Measurements from ENCODE around the gene ENTPD2.

Gene ENTPD2

DNA sequence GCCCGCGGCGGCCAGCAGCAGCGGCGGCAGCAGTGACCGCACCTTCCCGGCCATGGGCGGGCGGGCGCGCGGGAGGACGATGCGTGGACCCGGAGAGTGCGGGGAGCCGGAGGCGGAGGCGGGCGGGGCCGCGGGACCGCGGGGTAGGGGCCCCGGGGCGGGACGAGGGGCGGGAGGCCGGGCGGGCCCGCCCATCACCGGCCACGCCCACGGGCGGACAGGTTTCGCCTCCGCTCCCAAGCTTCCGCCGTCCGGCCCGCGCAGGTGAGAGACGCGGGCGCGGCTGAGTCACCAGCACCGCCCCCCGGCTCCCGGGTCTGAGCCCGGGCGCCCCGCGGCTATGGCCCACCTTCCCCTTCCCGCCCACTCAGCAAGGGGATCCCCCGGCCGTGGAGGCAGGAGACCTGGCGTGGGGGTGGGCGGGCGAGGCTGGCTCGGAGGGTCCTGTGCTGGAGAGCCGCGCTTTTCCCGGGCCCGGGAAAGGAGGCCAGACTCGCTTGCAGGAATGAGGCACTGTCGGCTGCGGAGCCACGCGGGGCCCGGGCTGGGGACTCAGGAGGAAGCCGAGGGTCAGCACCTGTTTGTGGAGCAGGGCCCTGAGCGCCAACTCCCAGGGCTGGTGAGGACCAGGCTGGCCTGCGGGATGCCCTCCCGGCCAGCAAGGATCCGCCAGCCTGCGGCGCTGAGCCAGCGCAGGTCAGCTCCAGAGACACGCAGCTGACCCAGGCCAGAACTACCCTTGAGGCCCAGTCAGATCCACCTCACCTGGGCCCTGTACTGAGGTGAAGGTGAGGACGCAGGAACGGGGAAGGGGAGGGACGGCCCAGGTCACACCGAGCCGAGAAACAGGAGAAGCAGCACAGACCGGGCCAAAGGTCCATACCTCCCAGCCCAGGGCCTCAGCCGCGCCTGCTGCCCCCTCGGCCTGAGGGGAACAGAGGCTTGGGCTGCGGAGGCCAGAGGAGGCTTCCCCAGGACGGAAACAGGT lies at the start of gene ENTPD2:
TSS of gene ENTPD2 (minus strand) at position 118 of the 988 bp plus-strand sequence. CDS start at position 54, 64 bp downstream.
- peak; percentile 34 for DNase-seq (ENCODE audit: low spot score)

DNA sequence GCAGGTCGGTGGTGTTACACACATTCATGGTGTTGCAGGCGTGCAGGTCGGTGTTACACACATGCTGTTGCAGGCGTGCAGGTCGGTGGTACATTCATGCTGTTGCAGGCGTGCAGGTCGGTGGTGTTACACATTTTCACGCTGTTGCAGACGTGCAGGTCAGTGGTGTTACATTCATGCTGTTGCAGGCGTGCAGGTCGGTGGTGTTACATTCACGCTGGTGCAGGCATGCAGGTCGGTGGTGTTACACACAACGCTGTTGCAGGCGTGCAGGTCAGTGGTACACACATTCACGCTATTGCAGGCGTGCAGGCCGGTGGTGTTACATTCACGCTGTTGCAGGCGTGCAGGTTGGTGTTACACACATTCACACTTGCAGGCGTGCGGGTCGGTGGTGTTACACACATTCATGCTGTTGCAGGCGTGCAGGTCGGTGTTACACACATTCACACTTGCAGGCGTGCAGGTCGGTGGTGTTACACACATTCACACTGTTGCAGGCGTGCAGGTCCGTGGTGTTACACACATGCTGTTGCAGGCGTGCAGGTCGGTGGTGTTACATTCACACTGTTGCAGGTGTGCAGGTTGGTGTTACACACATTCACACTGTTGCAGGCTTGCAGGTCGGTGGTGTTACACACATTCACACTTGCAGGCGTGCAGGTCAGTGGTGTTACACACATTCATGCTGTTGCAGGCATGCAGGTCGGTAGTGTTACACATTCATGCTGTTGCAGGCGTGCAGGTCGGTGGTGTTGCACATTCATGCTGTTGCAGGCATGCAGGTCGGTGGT lies 49.5 kb upstream of the ENTPD2 start:
- DNase-seq (ENCODE audit: low spot score): no peak

GRCh38 chr9:137099231-137099630 lies 45.4 kb upstream of the ENTPD2 start:
- DNase-seq (ENCODE audit: low spot score): no peak

DNA sequence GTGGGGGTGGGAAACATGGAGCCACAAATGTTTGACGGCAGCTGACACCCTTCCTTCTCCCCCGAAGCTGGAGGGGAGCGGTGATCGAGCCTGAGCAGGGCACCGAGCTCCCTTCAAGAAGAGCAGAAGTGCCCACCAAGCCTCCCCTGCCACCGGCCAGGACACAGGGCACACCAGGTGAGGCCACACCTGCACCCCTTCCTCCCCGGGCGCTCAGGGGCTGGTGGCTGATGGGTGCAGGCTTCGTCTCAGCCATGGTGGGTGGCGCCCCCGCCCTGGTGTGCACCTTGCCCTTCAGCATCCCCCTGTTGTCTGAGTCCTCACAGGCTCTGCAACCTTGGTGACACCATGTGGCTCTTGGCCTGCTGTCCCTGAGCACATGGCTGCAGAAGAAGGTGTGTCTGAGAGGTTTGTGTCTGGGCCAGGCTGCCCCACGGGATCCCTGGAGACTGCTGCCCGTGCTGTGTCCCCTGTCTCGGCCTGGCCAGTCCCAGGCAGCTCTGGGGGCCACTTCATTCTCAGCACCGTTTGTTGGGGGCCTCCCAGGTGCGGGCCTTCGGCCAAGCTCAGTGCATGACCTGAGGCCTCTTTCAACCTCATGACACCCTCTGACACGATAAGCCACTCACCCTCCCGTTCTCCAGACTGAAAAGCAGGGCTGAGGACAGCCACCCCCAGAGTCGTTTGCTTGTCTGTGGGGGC lies 44.1 kb upstream of the ENTPD2 start:
- DNase-seq (ENCODE audit: low spot score): no peak

DNA sequence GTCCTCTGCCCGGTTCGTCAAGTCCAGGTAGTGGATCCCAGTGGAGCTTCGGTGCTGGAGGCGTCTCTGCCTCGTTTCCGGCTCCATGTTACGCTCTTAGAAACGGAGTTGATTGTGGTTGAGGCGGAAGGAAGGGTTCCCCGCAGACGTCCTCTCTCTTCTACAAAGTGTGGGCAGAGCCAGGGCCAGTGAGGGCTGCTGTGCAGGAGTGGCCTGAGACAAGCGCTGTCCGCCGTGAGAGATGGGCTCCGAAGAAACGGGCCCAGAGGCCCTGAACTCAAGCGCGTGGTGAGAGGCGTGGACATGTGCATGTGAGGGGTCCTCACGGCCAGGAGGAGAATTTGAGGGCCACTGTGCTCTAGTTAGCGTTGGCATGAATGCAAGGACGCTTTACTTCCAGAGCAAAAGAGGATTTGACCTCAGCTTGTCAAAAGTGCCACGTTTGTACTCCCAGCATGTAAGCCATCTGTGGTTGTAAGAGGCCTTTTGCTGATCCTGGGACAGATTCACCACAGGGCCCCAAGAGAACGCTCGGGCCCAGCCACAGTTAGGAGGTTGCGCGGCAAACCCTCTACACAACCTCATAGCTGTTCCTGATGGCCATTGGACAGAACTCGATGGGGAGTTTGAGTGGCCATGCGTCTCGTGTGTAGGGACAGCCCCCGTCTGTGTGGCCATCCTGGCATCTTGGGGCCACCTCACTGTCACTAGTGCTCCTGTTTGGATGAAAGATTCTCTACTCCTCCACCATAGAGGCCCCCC lies 43.1 kb upstream of the ENTPD2 start:
- DNase-seq (ENCODE audit: low spot score): no peak

DNA sequence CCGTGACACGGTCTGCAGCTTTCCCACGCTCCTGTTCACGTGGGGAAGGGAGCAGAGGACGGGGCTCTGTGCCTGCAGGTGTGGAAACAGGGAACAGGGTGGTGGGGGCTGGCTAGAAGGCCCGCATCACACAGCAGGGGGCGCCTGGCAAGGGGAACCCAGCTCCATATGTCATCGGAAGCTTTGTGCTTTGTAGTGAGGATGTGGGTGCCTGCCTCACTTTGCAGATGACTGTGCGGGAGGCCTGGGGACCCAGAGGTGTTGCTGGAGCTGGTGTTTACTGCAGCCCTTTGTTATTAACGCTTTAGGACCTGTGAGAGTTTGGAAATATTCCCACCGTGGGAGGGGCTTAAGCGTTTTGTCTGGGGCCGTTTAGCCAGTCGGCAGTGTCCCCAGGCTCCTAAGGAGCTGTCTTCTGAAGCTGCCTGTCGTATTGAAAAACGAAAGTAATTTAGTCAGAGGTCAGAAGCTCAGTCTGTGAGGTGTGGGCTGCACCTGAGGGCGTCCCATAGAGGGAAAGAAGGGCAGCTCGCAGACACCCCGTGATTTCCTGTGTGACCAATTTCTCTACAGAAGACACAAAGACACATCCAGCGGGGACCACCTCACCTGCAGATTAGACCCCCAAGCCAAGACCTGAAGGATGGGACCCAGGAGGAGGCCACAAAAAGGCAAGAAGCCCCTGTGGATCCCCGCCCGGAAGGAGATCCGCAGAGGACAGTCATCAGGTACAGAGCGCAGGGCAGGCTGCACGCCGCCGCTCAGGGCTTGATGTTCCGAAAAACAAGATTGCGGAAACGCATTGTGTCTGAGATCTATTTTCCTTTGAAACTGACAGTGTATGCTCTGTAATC lies 42.0 kb upstream of the ENTPD2 start:
- DNase-seq (ENCODE audit: low spot score): peak; percentile 85

GRCh38 chr9:137089232-137089947 lies 35.5 kb upstream of the ENTPD2 start:
- DNase-seq (ENCODE audit: low spot score): no peak

DNA sequence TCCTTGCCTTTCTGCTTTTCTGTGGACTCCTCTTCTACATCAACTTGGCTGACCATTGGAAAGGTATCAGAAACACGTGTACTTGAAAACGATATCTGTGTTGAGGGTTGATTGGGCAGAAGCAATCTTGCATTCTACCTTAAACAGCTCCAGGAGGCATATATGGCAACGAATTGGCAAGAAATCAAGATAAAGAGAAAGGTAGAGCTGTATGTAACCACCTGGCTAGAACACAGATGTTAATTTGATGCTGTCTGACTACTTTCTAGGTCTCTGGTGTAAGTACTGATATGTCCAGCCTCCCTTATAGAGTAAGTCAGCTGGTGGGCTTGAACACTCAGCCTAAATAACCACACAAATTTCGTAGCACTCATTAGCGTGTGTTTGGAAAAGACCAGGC lies 34.3 kb upstream of the ENTPD2 start:
- DNase-seq (ENCODE audit: low spot score): no peak

- no peak for DNase-seq (ENCODE audit: low spot score)
These were observed 33.6 kb upstream of the ENTPD2 start for GRCh38 chr9:137087409-137087925.

- DNase-seq (ENCODE audit: low spot score): peak; percentile 99
These were observed 32.9 kb upstream of the ENTPD2 start, which contains the start of gene MAN1B1 for GRCh38 chr9:137086531-137087408. MAN1B1 (plus strand) TSS chr9:137086985; CDS start chr9:137087000, 15 bp downstream.

DNA sequence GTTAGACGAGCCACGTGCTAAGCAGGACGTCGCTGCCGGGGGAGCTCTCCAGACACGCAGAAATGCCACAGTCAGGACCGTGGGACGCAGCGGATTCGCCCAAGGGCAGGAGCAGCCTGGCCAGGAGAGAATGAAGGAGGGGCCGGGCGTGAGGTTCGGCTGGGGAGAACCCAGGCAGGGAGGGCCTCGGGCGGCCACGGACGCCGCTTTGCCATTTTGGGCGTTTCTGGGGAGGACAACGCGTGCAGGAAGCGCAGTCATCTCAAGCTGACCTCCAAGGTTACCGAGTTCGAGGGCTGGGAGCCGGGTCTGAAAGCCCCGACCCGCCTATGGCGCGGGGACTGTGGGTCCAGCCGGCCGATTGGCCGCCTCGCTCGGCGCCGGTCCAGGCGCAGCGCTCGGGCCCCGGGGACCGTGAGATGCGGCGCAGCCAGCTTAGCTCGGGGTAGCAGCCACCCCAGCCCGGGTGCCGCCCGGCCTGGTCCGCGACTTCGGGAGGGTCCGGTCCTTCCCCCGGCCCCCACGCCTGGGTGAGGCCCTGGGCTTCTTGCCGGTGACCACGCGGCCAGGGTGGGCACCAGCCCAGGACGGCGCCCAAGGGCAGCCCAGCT lies 32.2 kb upstream of the ENTPD2 start:
- DNase-seq (ENCODE audit: low spot score): peak; percentile 12

DNA sequence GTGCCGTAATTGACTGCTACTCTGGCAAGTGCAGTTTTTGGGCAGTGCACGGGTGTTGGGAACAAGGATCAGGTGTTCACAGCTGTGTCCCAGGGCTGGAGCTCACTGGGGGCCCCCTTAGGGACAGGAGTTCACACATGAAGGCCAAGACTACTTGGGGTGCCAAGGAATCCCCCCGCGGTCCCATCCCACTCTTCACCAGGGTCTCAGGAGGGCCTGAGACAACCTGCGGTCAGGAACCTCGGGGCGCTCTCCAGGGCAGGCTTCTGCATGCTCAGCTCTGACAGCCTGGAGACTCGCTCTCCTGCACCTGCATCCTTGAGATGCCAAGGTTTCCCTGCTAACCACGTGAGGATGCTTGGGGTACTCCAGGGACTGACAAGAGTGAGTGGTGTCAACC lies 30.7 kb upstream of the ENTPD2 start:
- DNase-seq (ENCODE audit: low spot score): no peak

GRCh38 chr9:137083394-137084004 lies 29.6 kb upstream of the ENTPD2 start:
- DNase-seq (ENCODE audit: low spot score): no peak

- no peak for DNase-seq (ENCODE audit: low spot score)
These were observed 29.0 kb upstream of the ENTPD2 start for GRCh38 chr9:137082925-137083290.

- no peak for DNase-seq (ENCODE audit: low spot score)
These were observed 28.5 kb upstream of the ENTPD2 start for GRCh38 chr9:137082222-137082924.

DNA sequence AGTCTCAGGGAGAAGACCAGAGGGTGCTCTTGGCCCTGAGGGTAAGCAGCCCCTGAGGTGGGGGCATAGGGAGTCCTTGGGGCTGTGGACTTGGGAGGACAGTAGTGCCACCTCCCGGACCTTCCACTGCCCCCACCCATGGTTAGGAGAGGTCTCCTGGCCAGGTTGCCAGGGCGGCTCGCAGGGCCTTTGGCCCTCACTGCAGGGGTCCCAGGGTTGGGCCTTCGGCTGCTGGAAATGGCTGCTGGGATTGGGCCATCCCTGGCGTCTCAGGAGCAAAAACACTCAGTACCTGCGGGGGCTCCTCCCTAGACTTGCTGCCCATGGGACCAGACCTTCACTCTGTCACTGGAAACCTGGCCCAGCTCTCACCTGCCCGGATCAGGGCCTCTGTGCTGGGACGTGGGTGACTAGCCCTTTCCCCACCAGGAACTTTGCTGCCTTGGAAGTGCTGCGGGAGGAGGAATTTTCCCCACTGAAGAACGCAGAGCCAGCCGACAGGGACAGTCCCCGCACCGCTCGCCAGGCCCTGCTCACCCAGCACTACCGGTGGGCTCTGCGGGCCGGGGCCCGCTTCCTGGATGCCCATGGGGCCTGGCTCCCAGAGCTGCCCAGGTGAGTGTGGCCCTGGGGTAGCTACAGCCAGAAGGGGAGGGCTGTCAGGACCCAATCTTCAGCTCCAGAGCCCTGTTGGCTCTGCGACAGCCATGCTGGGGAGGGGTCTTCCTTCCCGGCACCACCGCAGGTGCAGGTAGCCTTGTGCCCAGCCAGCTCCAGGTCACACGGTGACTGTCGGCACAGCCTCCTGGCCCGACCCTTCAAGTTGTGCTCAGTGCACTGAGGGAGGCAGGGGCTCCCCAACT lies 26.6 kb upstream of the ENTPD2 start:
- DNase-seq (ENCODE audit: low spot score): no peak

Measured in CD4-positive, alpha-beta T cell treated with Interleukin-15 for 4 hours (primary cell).